Right atrium auricular region (tissue), 2 donors: Measurements from ENCODE around the gene CMSS1. TPM values are rescaled to one million over a fixed set of nuclear protein-coding genes. Genes with fewer than 3 reads are reported as not detected.
A peak's percentile ranks its signal among the peaks of the same experiment; 100 is the strongest.

ENCODE experiments used
- DNase-seq: peaks from one replicate; pipeline ENCODE4 v3.0.0-alpha.2; 2019; ENCODE audit warnings: low spot score
- H3K27ac ChIP-seq, 2 donors: fragments of 200-600 bp; sonication (generic); 1 replicate in 1 of 2; 2 replicates in 1 of 2; pipeline ENCODE4 v1.5.1; 2016 to 2019
- H3K27me3 ChIP-seq, 2 donors: fragments of 200-600 bp; sonication (generic); one replicate each; pipeline versions ENCODE4 v1.5.1 to v1.6.0; 2017 to 2019
- H3K36me3 ChIP-seq: fragments of 200-600 bp; sonication (generic); one replicate; pipeline ENCODE4 v1.5.1; 2016
- H3K4me1 ChIP-seq, 2 donors: fragments of 200-600 bp; sonication (generic); one replicate each; pipeline versions ENCODE4 v1.5.1 to v1.6.0; 2017 to 2019
- H3K4me3 ChIP-seq, 2 donors: fragments of 200-600 bp; sonication (generic); 1 replicate in 1 of 2; 2 replicates in 1 of 2; pipeline ENCODE4 v1.5.1; 2017 to 2019; ENCODE audit warnings: mild to moderate bottlenecking in 1 of 2, moderate library complexity in 1 of 2
- H3K9me3 ChIP-seq, 2 donors: fragments of 200-600 bp; sonication (generic); one replicate each; pipeline ENCODE4 v1.5.1; 2019
- CTCF ChIP-seq, 2 donors: fragments of 200-600 bp; sonication (generic); IDR thresholded peaks; one replicate each; pipeline ENCODE4 v1.5.1; 2019; ENCODE audit warnings: antibody characterized with exemption in 2 of 2
- total RNA-seq, 2 donors: library from RNA; depleted of rRNA; stranded (reverse); fragments of >200 nt; gene quantifications; one replicate each; pipeline ENCODE4 v1.1.0, GENCODE V29; 2016

The CMSS1 gene
- total RNA-seq, 2 donors from 2014 or later = 5.7 to 17.7 TPM

GRCh38 chr3:100131241-100131640 lies 313.6 kb downstream of the CMSS1 start:
- Histone ChIP-seq H3K4me1 (peaks cover 0 to 2% of the 10 kb centered on the region in 2 donors), H3K4me3 (no peak overlapping the region), H3K9me3 (no peaks in the 10 kb centered on the region), H3K36me3 (no peaks in the 10 kb centered on the region), H3K27ac (no peak overlapping the region), H3K27me3 (no peaks in the 10 kb centered on the region)
- DNase-seq = no peak
- no peak for TF ChIP-seq CTCF (IDR thresholded peaks at IDR 0.05)

DNA sequence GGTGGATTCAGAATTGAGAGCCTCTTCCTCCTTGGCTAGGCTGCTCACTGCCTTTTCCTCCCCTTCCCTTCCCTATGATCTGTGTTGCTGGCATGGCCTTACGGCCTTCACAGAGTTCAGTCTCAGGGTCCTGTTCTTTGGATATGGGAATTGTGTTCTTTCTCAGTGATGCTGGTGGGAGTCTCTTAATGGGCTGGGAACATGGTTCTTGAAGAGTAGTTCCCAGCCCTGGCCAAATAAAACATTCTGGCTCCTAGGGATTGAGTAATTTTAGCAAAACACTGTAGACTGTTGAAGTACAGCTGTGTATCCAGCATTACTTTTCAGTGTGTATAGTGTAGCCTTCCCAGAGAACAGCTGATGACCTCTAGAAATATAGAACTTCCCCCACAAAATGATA lies 319.3 kb downstream of the CMSS1 start:
- Histone ChIP-seq H3K4me3 (no peak overlapping the region), H3K9me3 (no peaks in the 10 kb centered on the region), H3K27me3 (no peaks in the 10 kb centered on the region), H3K36me3 (no peaks in the 10 kb centered on the region), H3K27ac (peak overlapping the region; percentile 49 to 50), H3K4me1 (peaks cover 0 to 10% of the 10 kb centered on the region in 2 donors)
- no peak for TF ChIP-seq CTCF (IDR thresholded peaks at IDR 0.05)
- DNase-seq = no peak

GRCh38 chr3:100140976-100141375 lies 323.3 kb downstream of the CMSS1 start:
- no peak for TF ChIP-seq CTCF (IDR thresholded peaks at IDR 0.05)
- Histone ChIP-seq H3K9me3 (peaks cover 0 to 9% of the 10 kb centered on the region in 2 donors), H3K27me3 (no peaks in the 10 kb centered on the region), H3K27ac (no peak overlapping the region), H3K4me1 (peaks cover 0 to 10% of the 10 kb centered on the region in 2 donors), H3K36me3 (no peaks in the 10 kb centered on the region), H3K4me3 (no peak overlapping the region)
- DNase-seq = no peak

DNA sequence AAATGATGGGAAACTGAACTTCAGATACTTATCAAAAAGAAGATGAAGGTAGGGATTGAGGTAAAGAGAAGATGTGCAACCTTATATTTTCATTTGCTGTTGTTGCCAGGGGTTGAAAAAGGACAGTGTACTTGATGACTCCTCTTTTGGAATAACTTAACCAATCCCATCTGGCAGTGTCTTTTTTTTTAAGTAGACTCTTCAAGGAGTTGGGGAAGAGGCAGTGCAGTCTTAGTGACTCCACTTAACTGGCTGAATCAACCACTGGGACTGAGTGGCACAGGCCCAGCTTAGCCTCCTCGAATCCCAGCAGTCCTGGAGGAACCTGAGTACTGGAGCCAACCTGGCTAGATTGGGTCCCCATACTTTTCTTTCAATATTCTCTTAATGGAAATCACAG lies 323.9 kb downstream of the CMSS1 start:
- no peaks in the 10 kb centered on the region for H3K36me3 ChIP-seq
- H3K9me3 ChIP-seq = peaks cover 0 to 9% of the 10 kb centered on the region in 2 donors
- no peak for DNase-seq
- no peak for TF ChIP-seq CTCF (IDR thresholded peaks at IDR 0.05)
- peaks cover 0 to 4% of the 10 kb centered on the region in 2 donors for H3K4me1 ChIP-seq
- no peak overlapping the region for H3K27ac ChIP-seq
- H3K27me3 ChIP-seq = no peaks in the 10 kb centered on the region
- no peak overlapping the region for H3K4me3 ChIP-seq

DNA sequence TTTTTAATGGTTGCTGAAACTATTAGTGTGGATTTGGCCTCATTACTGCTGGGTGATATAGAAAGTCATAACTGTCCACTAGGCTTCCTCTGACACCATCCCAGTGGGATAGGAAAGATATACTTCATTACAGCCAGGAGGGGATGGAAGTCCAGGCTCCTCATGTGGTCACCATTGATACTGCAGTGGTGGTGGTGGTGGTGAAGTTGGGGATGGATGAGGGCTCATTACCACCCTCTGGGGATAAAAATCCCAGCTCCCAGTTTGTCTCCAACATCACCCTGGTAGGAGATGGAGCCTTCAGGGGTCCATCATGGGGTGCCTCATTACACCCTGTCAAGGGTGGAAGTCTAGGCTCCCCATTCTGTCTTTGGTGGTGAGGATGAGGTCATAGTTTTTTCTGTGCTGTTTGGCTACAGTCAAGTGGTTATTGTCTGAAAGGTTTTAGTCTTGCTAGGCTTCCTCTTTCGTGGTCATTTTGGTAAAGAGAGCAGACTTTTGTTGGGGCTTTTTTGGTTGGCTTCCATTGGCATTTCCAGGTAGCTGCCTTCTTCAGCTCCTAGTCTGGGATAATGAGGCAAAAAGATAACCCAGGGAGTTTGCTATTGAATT lies 326.7 kb downstream of the CMSS1 start:
- no peaks in the 10 kb centered on the region for H3K36me3 ChIP-seq
- TF ChIP-seq CTCF (IDR thresholded peaks at IDR 0.05) = no peak
- peaks cover 0 to 9% of the 10 kb centered on the region in 2 donors for H3K9me3 ChIP-seq
- H3K4me3 ChIP-seq = no peak overlapping the region
- H3K27ac ChIP-seq = no peak overlapping the region
- DNase-seq = no peak
- H3K27me3 ChIP-seq = no peaks in the 10 kb centered on the region
- H3K4me1 ChIP-seq = peaks cover 0 to 3% of the 10 kb centered on the region in 2 donors

GRCh38 chr3:100149130-100149529 lies 331.5 kb downstream of the CMSS1 start:
- peak overlapping the region; percentile 68 to 80 for H3K27ac ChIP-seq
- DNase-seq = no peak
- H3K9me3 ChIP-seq = no peaks in the 10 kb centered on the region
- H3K36me3 ChIP-seq = no peaks in the 10 kb centered on the region
- no peak for TF ChIP-seq CTCF (IDR thresholded peaks at IDR 0.05)
- no peaks in the 10 kb centered on the region for H3K27me3 ChIP-seq
- H3K4me1 ChIP-seq = peaks cover 0 to 14% of the 10 kb centered on the region in 2 donors
- H3K4me3 ChIP-seq = no peak overlapping the region
